Measurements from ENCODE around the gene PRR22.
"Not testable (repeated sequence)": the region's sequence is repeated elsewhere in the genome, so short reads cannot be mapped to it uniquely, and the experiment has no call there.

Gene PRR22

GRCh38 chr19:5751709-5752108 is 32.8 kb downstream of the PRR22 start:
- H3K27ac ChIP-seq, result no peak overlapping the region
- no peak for TF ChIP-seq CTCF (conservative IDR thresholded peaks at IDR 0.05; ENCODE audit: low read depth)
- ChIA-PET CTCF (interaction anchor here (0.7 kb wide), 1 partner anchor 30 kb away, joined by 5 read pairs; no protein-coding TSS in a partner anchor), POLR2A (ENCODE audit: low non-redundant PET) (no interaction called here)
- DNase-seq (ENCODE audit: low spot score), result no peak

GRCh38 chr19:5749505-5749904 is 35.0 kb downstream of the PRR22 start:
- POLR2A ChIA-PET (ENCODE audit: low non-redundant PET), result interaction anchor here (0.6 kb wide), 1 partner anchor 362 kb away, joined by 3 read pairs; no protein-coding TSS in a partner anchor
- CTCF ChIA-PET, result no interaction called here
- no peak for DNase-seq (ENCODE audit: low spot score)
- no peak for TF ChIP-seq CTCF (conservative IDR thresholded peaks at IDR 0.05; ENCODE audit: low read depth)
- H3K27ac ChIP-seq, result no peak overlapping the region

GRCh38 chr19:5748920-5749319 is 35.6 kb downstream of the PRR22 start:
- POLR2A ChIA-PET (ENCODE audit: low non-redundant PET), result interaction anchor here (0.7 kb wide), 1 partner anchor 60 kb away, joined by 28 read pairs; no protein-coding TSS in a partner anchor
- H3K27ac ChIP-seq; DNase-seq (ENCODE audit: low spot score); CTCF ChIA-PET: not testable (repeated sequence)

GRCh38 chr19:5744999-5745398 is 39.5 kb downstream of the PRR22 start:
- DNase-seq (ENCODE audit: low spot score); POLR2A ChIA-PET (ENCODE audit: low non-redundant PET); H3K27ac ChIP-seq: not testable (repeated sequence)
- CTCF ChIA-PET, result interaction anchor here (0.6 kb wide), 1 partner anchor 11 kb away, joined by 3 read pairs; no protein-coding TSS in a partner anchor

GRCh38 chr19:5743630-5744029 is 40.9 kb downstream of the PRR22 start:
- ChIA-PET CTCF (interaction anchor here (0.6 kb wide), 1 partner anchor 15 kb away, joined by 3 read pairs; no protein-coding TSS in a partner anchor), POLR2A (ENCODE audit: low non-redundant PET) (no interaction called here)
- DNase-seq (ENCODE audit: low spot score), result no peak
- no peak overlapping the region for H3K27ac ChIP-seq
- no peak for TF ChIP-seq CTCF (conservative IDR thresholded peaks at IDR 0.05; ENCODE audit: low read depth)

- TF ChIP-seq CTCF (conservative IDR thresholded peaks at IDR 0.05; ENCODE audit: low read depth), result no peak
- ChIA-PET POLR2A (ENCODE audit: low non-redundant PET) (no interaction called here), CTCF (no interaction called here)
- no peak overlapping the region for H3K27ac ChIP-seq
- no peak for DNase-seq (ENCODE audit: low spot score)
Measured at GRCh38 chr19:5742051-5742450, 42.5 kb downstream of the PRR22 start.

GRCh38 chr19:5738423-5738822 is 46.1 kb downstream of the PRR22 start:
- POLR2A ChIA-PET (ENCODE audit: low non-redundant PET), result no interaction called here

GRCh38 chr19:5733172-5733571 is 51.4 kb downstream of the PRR22 start:
- H3K27ac ChIP-seq; CTCF ChIA-PET; POLR2A ChIA-PET (ENCODE audit: low non-redundant PET): not testable (repeated sequence)

More at GRCh38 chr19:5738423-5738822, 46.1 kb downstream of the PRR22 start:
- H3K27ac ChIP-seq, result no peak overlapping the region
- TF ChIP-seq CTCF (conservative IDR thresholded peaks at IDR 0.05; ENCODE audit: low read depth), result no peak
- CTCF ChIA-PET, result no interaction called here
- DNase-seq (ENCODE audit: low spot score), result no peak

More at GRCh38 chr19:5733172-5733571, 51.4 kb downstream of the PRR22 start:
- DNase-seq (ENCODE audit: low spot score), result not testable (repeated sequence)
